MCF 10A (cell line): ENCODE data around the gene SBNO1. TPM values are rescaled to one million over a fixed set of nuclear protein-coding genes. Genes with fewer than 3 reads are reported as not detected.
A peak's percentile ranks its signal among the peaks of the same experiment; 100 is the strongest.

ENCODE experiments used
- BruUV-seq: library from RNA; stranded (reverse); fragments of 400-500 nt; replicated peaks from 2 replicates; lab custom pipeline; 2021; lab: Mats Ljungman, UMichigan
- CTCF ChIA-PET: fragments of 300-600 bp; sonication (Branson Sonifier 250); formaldehyde crosslinking; extraction: SDS; loops from one replicate; lab custom pipeline; 2021; ENCODE audit warnings: antibody characterized with exemption, inconsistent platforms; lab: Yijun Ruan, JAX
- POLR2A ChIA-PET: fragments of 300-600, 350-650 bp; sonication (Branson Sonifier 250); formaldehyde crosslinking; extraction: SDS; loops from one replicate; lab custom pipeline; 2020; ENCODE audit warnings: antibody characterized with exemption, inconsistent platforms; lab: Yijun Ruan, JAX
- DNase-seq: peaks from one replicate; pipeline ENCODE4 v3.0.0-alpha.2; 2018; ENCODE audit not compliant: unreplicated experiment
- H3K27ac Mint-ChIP-seq: one replicate; pipeline ENCODE4 v1.8.0; 2022; ENCODE audit warnings: mild to moderate bottlenecking, low read depth, mixed read lengths; ENCODE audit not compliant: unreplicated experiment
- H3K27me3 Mint-ChIP-seq: one replicate; pipeline ENCODE4 v1.8.0; 2022; ENCODE audit warnings: mixed read lengths; ENCODE audit not compliant: insufficient read depth, unreplicated experiment
- H3K36me3 Mint-ChIP-seq: one replicate; pipeline ENCODE4 v1.8.0; 2022; ENCODE audit warnings: mild to moderate bottlenecking, moderate library complexity, mixed read lengths; ENCODE audit not compliant: insufficient read depth, unreplicated experiment
- H3K4me1 Mint-ChIP-seq: one replicate; pipeline ENCODE4 v1.8.0; 2022; ENCODE audit warnings: mixed read lengths; ENCODE audit not compliant: insufficient read depth, unreplicated experiment
- H3K4me3 Mint-ChIP-seq: one replicate; pipeline ENCODE4 v1.8.0; 2022; ENCODE audit warnings: mild to moderate bottlenecking, moderate library complexity, mixed read lengths; ENCODE audit not compliant: unreplicated experiment
- H3K9me3 Mint-ChIP-seq: one replicate; pipeline ENCODE4 v1.8.0; 2022; ENCODE audit warnings: mixed read lengths; ENCODE audit not compliant: unreplicated experiment
- intact Hi-C: fragments of 100-400 bp; cut with micrococcal nuclease; formaldehyde crosslinking; loops from 2 replicates; pipeline ENCODE4 v1.14.1; 2022
- total RNA-seq: library from RNA; stranded (reverse); gene quantifications from 2 replicates; pipeline ENCODE4 v1.2.3, GENCODE V29; 2022
- TF ChIP-seq, protein P1 (sequence below): fragments of 200-600 bp; IDR thresholded peaks from one replicate; pipeline ENCODE4 v1.8.0; 2022; ENCODE audit warnings: antibody characterized with exemption, mild to moderate bottlenecking; ENCODE audit not compliant: unreplicated experiment

SBNO1 gene
- total RNA-seq, 1 experiment from 2014 or later: 30.3 TPM

DNA sequence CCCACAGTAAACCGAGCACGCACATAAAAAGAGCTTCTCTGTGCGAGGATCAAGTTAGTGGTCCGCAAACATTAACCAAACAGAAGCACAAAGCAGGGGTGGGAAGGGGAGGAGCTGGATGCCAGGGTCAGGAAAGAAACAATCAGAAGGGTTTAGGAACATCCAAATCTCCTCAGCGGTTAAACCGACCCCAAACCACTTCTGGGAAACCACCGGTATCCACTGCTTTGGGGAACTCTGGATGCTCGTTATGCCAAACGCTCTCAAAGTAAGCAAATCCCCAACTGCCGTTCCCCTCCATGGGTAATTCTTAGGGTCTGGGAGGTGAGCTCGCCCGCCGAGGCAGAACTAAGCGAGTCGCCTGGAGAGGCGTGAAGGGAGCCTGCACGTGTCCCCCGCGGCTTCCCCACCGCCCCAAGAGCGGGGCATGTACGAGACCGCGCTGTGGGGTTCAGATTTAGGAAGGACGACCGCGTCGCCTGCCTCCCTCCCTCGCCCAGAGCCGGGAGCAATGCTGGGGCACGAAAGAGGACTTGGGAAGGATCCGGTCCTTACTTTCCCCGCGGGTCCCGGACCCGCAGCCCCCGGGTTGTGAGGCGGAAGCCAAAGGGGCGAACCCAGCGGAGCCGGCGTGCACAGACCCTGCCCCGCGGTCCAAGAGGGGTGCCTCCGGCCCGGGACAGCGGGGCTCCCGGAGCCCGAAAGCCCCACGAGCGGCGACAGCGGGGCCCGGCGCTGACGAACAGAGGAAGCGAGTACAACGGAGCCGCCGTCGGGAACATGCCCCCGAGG, 711 bp downstream of the SBNO1 start:
- TF ChIP-seq, protein P1, sequence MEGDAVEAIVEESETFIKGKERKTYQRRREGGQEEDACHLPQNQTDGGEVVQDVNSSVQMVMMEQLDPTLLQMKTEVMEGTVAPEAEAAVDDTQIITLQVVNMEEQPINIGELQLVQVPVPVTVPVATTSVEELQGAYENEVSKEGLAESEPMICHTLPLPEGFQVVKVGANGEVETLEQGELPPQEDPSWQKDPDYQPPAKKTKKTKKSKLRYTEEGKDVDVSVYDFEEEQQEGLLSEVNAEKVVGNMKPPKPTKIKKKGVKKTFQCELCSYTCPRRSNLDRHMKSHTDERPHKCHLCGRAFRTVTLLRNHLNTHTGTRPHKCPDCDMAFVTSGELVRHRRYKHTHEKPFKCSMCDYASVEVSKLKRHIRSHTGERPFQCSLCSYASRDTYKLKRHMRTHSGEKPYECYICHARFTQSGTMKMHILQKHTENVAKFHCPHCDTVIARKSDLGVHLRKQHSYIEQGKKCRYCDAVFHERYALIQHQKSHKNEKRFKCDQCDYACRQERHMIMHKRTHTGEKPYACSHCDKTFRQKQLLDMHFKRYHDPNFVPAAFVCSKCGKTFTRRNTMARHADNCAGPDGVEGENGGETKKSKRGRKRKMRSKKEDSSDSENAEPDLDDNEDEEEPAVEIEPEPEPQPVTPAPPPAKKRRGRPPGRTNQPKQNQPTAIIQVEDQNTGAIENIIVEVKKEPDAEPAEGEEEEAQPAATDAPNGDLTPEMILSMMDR: no peak
- Mint-ChIP-seq H3K27ac (peak overlapping the region; percentile 75), H3K4me1 (no peaks in the 10 kb centered on the region), H3K4me3 (peak overlapping the region; percentile 85), H3K27me3 (no peaks in the 10 kb centered on the region), H3K9me3 (no peaks in the 10 kb centered on the region), H3K36me3 (peaks cover 13% of the 10 kb centered on the region)
- ChIA-PET CTCF (interaction anchor here (0.6 to 1.4 kb wide), 3 partner anchors 237 to 303 kb away, joined by 3 to 4 read pairs (median 4); partner anchors contain the start of gene DDX55), POLR2A (interaction anchor here (0.7 to 5.7 kb wide), 18 partner anchors 10 to 389 kb away, joined by 3 to 127 read pairs (median 4); partner anchors contain the start of genes DDX55, KMT5A, MPHOSPH9 and MTRFR)
- no TSS peak for BruUV-seq
- peak; percentile 37 for DNase-seq
- intact Hi-C loops: loop anchor here (2.0 kb wide), 1 partner anchor 93 kb away; the partner anchor contains the start of gene CDK2AP1

- TSS peak; percentile 56 for BruUV-seq
- Mint-ChIP-seq H3K27ac (peak overlapping the region; percentile 75), H3K9me3 (no peaks in the 10 kb centered on the region), H3K27me3 (no peaks in the 10 kb centered on the region), H3K36me3 (peaks cover 13% of the 10 kb centered on the region), H3K4me3 (peak overlapping the region; percentile 85), H3K4me1 (no peaks in the 10 kb centered on the region)
- intact Hi-C loops: no loop called here
- ChIA-PET CTCF (interaction anchor here (0.6 to 1.1 kb wide), 3 partner anchors 218 to 530 kb away, joined by 3 to 4 read pairs (median 4); partner anchors contain the start of gene DDX55), POLR2A (interaction anchor here (0.7 to 5.7 kb wide), 17 partner anchors 10 to 388 kb away, joined by 3 to 127 read pairs (median 3); partner anchors contain the start of genes DDX55, KMT5A, MPHOSPH9 and MTRFR)
- TF ChIP-seq, protein P1: no peak
- DNase-seq: peak; percentile 37
Observed at GRCh38 chr12:123363390-123363739, 1.3 kb downstream of the SBNO1 start.

DNA sequence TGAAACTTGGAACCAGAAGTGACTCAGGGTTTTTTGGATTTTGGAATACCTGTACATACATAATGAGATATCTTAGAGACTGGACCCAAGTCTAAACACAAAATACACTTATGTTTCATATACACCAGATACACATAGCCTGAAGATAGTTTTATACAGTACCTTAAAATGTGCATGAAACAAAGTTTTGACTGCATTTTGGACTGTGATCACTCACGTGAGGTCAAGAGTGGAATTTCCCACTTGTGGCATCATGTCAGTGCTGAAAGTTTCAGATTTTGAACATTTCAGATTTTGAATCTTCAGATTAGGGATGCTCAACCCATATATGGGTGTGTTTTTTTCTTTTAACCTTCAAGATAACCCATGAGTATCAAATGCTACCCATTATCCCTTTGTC, 6.6 kb downstream of the SBNO1 start:
- Mint-ChIP-seq H3K36me3 (peaks cover 20% of the 10 kb centered on the region), H3K27me3 (no peaks in the 10 kb centered on the region), H3K9me3 (no peaks in the 10 kb centered on the region), H3K27ac (no peak overlapping the region), H3K4me3 (no peak overlapping the region), H3K4me1 (peaks cover 6% of the 10 kb centered on the region)
- ChIA-PET POLR2A (no interaction called here), CTCF (no interaction called here)
- BruUV-seq: no TSS peak
- DNase-seq: no peak
- intact Hi-C loops: no loop called here
- TF ChIP-seq, protein P1: no peak

DNA sequence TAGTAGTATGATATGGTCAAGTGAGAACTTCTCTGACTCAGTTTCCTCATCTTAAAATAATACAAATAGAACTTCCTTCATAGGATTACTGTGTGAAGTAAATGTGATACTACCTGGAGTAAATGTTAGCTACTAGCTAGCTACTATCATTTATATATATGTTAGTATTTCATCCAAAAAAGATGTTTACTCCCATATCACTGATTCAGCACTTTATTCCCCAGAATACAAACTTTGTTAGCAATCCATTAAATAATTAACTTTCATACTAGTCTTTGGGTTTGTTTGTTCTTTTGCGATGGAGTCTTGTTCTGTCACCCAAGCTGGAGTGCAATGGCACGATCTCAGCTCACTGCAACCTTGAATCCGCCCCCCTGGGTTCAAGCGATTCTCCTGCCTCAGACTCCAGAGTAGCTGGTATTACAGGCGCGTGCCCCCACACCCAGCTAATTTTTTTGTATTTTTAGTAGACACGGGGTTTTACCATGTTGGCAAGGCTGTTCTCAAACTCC, 8.4 kb downstream of the SBNO1 start:
- H3K4me1 Mint-ChIP-seq: peaks cover 6% of the 10 kb centered on the region
- DNase-seq: no peak
- no peaks in the 10 kb centered on the region for H3K9me3 Mint-ChIP-seq
- BruUV-seq: no TSS peak
- ChIA-PET CTCF (interaction anchor here (1.2 kb wide), 1 partner anchor 246 kb away, joined by 3 read pairs; the partner anchor contains the start of gene DDX55), POLR2A (interaction anchor here (0.8 to 1.3 kb wide), 2 partner anchors 9 to 27 kb away, joined by 5 to 6 read pairs; partner anchors contain the start of genes KMT5A and SBNO1)
- intact Hi-C loops: no loop called here
- no peak overlapping the region for H3K4me3 Mint-ChIP-seq
- TF ChIP-seq, protein P1: no peak
- no peaks in the 10 kb centered on the region for H3K27me3 Mint-ChIP-seq
- H3K36me3 Mint-ChIP-seq: peaks cover 27% of the 10 kb centered on the region
- H3K27ac Mint-ChIP-seq: no peak overlapping the region
